H1 (cell line): ENCODE results near the gene C22orf39. TPM values are rescaled to one million over a fixed set of nuclear protein-coding genes. Genes with fewer than 3 reads are reported as not detected.

Source experiments
- ASH2L ChIP-seq: fragments of 200-600, 300-600 bp; sonication (generic); IDR thresholded peaks from one replicate; pipeline ENCODE4 v1.7.1; 2017; ENCODE audit warnings: low read length
- HDAC6 ChIP-seq: IDR thresholded peaks from one replicate; pipeline ENCODE4 v1.7.1; 2012; ENCODE audit warnings: low read depth, mild to moderate bottlenecking, inconsistent platforms, low read length, moderate library complexity
- SIX5 ChIP-seq: IDR thresholded peaks from 2 replicates; pipeline ENCODE4 v1.6.1; 2011; ENCODE audit warnings: mild to moderate bottlenecking, low read depth, low read length
- SP1 ChIP-seq: IDR thresholded peaks from 2 replicates; pipeline ENCODE4 v1.6.1; 2011; ENCODE audit warnings: low read depth, low read length
- TAF7 ChIP-seq: optimal IDR thresholded peaks from 2 replicates; pipeline ENCODE3; 2011; ENCODE audit warnings: low read depth, mild to moderate bottlenecking, inconsistent platforms, low read length, moderate library complexity, borderline replicate concordance
- TBP ChIP-seq: IDR thresholded peaks from 2 replicates; pipeline ENCODE4 v1.6.1; 2011; ENCODE audit warnings: low read depth, low read length, improper control_type of control experiment
- polyA plus RNA-seq, 7 experiments: library from polyadenylated mRNA; depleted of rRNA in 3 of 7; stranded (reverse) in 5 of 7; unstranded in 2 of 7; fragments of >200 nt in 5 of 7; fragments of 200-250 nt in 2 of 7; gene quantifications; 1 replicate in 5 of 7; 2 replicates in 1 of 7; 4 replicates in 1 of 7; pipeline versions ENCODE4 v1.2.1 to v1.2.3, GENCODE V29; 2011 to 2013; ENCODE audit warnings: missing spikeins in 2 of 7, mixed read lengths in 2 of 7
- total RNA-seq: library from RNA; stranded (reverse); fragmentation: NEBNext Ultra II Directional; extraction: Animal tissue kit (Norgen Biotek cat#: 25700); gene quantifications from 2 replicates; pipeline ENCODE4 v1.2.1, GENCODE V29; 2021

C22orf39 gene
- total and polyA plus RNA-seq, 2 of the 8 experiments (the other 6 are each of a cell fraction or from before 2014, with no cell fraction given), result 22.7 to 27.7 TPM

- TF ChIP-seq SIX5, result no peak
- no peak for TF ChIP-seq TAF7
- TF ChIP-seq ASH2L, result no peak
- TF ChIP-seq HDAC6, result no peak
- TF ChIP-seq TBP, result no peak
- no peak for TF ChIP-seq SP1
These were observed 51.0 kb downstream of the C22orf39 start (continued) for GRCh38 chr22:19396561-19396933.
